ENCODE results near the gene FILIP1.

Gene FILIP1

GRCh38 chr6:75386050-75386770 is 107.4 kb downstream of the FILIP1 start:
- in situ Hi-C loops (cut with HindIII; ENCODE audit: low sequenced_read_pairs): no loop called here

- in situ Hi-C loops (cut with HindIII; ENCODE audit: low sequenced_read_pairs): no loop called here
These were observed 109.5 kb downstream of the FILIP1 start for GRCh38 chr6:75384116-75384515.

GRCh38 chr6:75382634-75382900 is 111.0 kb downstream of the FILIP1 start:
- in situ Hi-C loops (cut with HindIII; ENCODE audit: low sequenced_read_pairs): no loop called here

GRCh38 chr6:75381877-75382633 is 111.5 kb downstream of the FILIP1 start:
- in situ Hi-C loops (cut with HindIII; ENCODE audit: low sequenced_read_pairs): no loop called here

- in situ Hi-C loops (cut with HindIII; ENCODE audit: low sequenced_read_pairs): no loop called here
These were observed 114.1 kb downstream of the FILIP1 start for GRCh38 chr6:75379536-75379935.

- in situ Hi-C loops (cut with HindIII; ENCODE audit: low sequenced_read_pairs): no loop called here
These were observed 115.5 kb downstream of the FILIP1 start for GRCh38 chr6:75378101-75378500.

GRCh38 chr6:75377386-75377785 is 116.2 kb downstream of the FILIP1 start:
- in situ Hi-C loops (cut with HindIII; ENCODE audit: low sequenced_read_pairs): no loop called here

- in situ Hi-C loops (cut with HindIII; ENCODE audit: low sequenced_read_pairs): no loop called here
These were observed 117.1 kb downstream of the FILIP1 start for GRCh38 chr6:75376347-75377024.

GRCh38 chr6:75374961-75375400 is 118.6 kb downstream of the FILIP1 start:
- in situ Hi-C loops (cut with HindIII; ENCODE audit: low sequenced_read_pairs): no loop called here

- in situ Hi-C loops (cut with HindIII; ENCODE audit: low sequenced_read_pairs): no loop called here
These were observed 120.7 kb downstream of the FILIP1 start for GRCh38 chr6:75372884-75373283.

GRCh38 chr6:75370011-75370410 is 123.6 kb downstream of the FILIP1 start:
- in situ Hi-C loops (cut with HindIII; ENCODE audit: low sequenced_read_pairs): no loop called here

- in situ Hi-C loops (cut with HindIII; ENCODE audit: low sequenced_read_pairs): loop anchor here (10.0 kb wide), 1 partner anchor 156 kb away; no protein-coding TSS in a partner anchor
These were observed 124.7 kb downstream of the FILIP1 start for GRCh38 chr6:75368864-75369402.

- in situ Hi-C loops (cut with HindIII; ENCODE audit: low sequenced_read_pairs): loop anchor here (10.0 kb wide), 1 partner anchor 157 kb away; no protein-coding TSS in a partner anchor
These were observed 125.3 kb downstream of the FILIP1 start for GRCh38 chr6:75368151-75368779.

- in situ Hi-C loops (cut with HindIII; ENCODE audit: low sequenced_read_pairs): loop anchor here (10.0 kb wide), 1 partner anchor 161 kb away; no protein-coding TSS in a partner anchor
These were observed 130.3 kb downstream of the FILIP1 start for GRCh38 chr6:75363304-75363703.

- in situ Hi-C loops (cut with HindIII; ENCODE audit: low sequenced_read_pairs): no loop called here
These were observed 140.0 kb downstream of the FILIP1 start for GRCh38 chr6:75353644-75354043.

GRCh38 chr6:75351570-75351969 is 142.0 kb downstream of the FILIP1 start:
- in situ Hi-C loops (cut with HindIII; ENCODE audit: low sequenced_read_pairs): no loop called here

GRCh38 chr6:75350808-75351207 is 142.8 kb downstream of the FILIP1 start:
- in situ Hi-C loops (cut with HindIII; ENCODE audit: low sequenced_read_pairs): no loop called here

GRCh38 chr6:75350156-75350555 is 143.4 kb downstream of the FILIP1 start:
- in situ Hi-C loops (cut with HindIII; ENCODE audit: low sequenced_read_pairs): no loop called here

- in situ Hi-C loops (cut with HindIII; ENCODE audit: low sequenced_read_pairs): no loop called here
These were observed 144.2 kb downstream of the FILIP1 start for GRCh38 chr6:75349262-75349984.

- in situ Hi-C loops (cut with HindIII; ENCODE audit: low sequenced_read_pairs): no loop called here
These were observed 144.7 kb downstream of the FILIP1 start for GRCh38 chr6:75348882-75349261.
